Measurements from ENCODE around the gene KIN.
A peak's percentile ranks its signal among the peaks of the same experiment; 100 is the strongest.
"Not testable (repeated sequence)": the region's sequence is repeated elsewhere in the genome, so short reads cannot be mapped to it uniquely, and the experiment has no call there.

Gene KIN, protein sequence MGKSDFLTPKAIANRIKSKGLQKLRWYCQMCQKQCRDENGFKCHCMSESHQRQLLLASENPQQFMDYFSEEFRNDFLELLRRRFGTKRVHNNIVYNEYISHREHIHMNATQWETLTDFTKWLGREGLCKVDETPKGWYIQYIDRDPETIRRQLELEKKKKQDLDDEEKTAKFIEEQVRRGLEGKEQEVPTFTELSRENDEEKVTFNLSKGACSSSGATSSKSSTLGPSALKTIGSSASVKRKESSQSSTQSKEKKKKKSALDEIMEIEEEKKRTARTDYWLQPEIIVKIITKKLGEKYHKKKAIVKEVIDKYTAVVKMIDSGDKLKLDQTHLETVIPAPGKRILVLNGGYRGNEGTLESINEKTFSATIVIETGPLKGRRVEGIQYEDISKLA

GRCh38 chr10:7787857-7788638 lies at the start of gene KIN, which contains the start of gene ATP5F1C:
Gene KIN, minus strand, starts transcription at chr10:7787993. Its CDS starts 60 bp downstream, at chr10:7787933.
Gene ATP5F1C, plus strand, starts transcription at chr10:7788177. Its CDS starts 31 bp downstream, at chr10:7788208.
- TF ChIP-seq POLR2A (IDR thresholded peaks at IDR 0.05; ENCODE audit: low read depth, low read length) = peak; percentile 94
- FAIRE-seq = peak; percentile 77
- DNase-seq (ENCODE audit: insufficient read length, low spot score) = peak; percentile 78

DNA sequence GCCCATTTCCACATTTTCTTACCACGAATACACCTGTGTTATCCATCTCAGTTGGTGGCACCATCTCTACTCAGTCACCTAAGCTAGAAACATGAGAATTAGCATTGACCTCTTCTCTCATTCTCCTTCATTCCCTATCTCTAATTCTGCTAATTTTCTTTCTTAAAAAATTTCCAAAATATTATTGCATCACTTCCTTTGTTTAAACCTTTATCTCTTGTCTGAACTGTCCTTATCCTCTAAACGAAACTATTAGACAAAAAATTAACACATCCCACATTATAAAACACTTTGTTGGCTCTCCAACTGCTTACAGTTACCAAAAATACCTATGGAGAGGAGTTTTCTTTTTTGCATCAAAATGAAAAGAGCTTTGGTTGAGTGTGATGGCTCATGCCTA lies 48.8 kb upstream of the KIN start:
- TF ChIP-seq POLR2A (IDR thresholded peaks at IDR 0.05; ENCODE audit: low read depth, low read length) = no peak
- FAIRE-seq (no peak), DNase-seq (ENCODE audit: insufficient read length, low spot score) (no peak)

- FAIRE-seq (no peak), DNase-seq (ENCODE audit: insufficient read length, low spot score) (no peak)
- TF ChIP-seq POLR2A (IDR thresholded peaks at IDR 0.05; ENCODE audit: low read depth, low read length) = no peak
Measured at GRCh38 chr10:7834262-7834661, 46.5 kb upstream of the KIN start.

DNA sequence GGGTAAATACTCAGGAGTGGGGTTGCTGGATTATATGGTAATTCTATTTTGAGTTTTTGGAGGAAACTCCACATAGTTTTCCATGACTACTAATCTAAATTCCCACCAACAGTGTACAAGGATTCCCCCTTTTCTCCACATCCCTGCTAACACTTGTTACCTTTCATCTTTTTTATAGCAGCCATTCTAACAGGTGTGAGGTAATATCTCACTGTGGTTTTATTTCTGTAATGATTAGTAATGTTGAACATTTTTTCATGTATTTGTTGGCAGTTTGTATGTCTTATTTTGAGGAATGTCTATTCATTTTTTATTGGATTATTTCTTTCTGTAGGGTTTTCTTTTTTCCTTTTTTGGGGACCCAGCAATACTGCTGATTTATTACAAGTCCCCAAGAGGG lies 45.4 kb upstream of the KIN start:
- no peak for FAIRE-seq
- no peak for TF ChIP-seq POLR2A (IDR thresholded peaks at IDR 0.05; ENCODE audit: low read depth, low read length)
- DNase-seq (ENCODE audit: insufficient read length, low spot score) = no peak

DNA sequence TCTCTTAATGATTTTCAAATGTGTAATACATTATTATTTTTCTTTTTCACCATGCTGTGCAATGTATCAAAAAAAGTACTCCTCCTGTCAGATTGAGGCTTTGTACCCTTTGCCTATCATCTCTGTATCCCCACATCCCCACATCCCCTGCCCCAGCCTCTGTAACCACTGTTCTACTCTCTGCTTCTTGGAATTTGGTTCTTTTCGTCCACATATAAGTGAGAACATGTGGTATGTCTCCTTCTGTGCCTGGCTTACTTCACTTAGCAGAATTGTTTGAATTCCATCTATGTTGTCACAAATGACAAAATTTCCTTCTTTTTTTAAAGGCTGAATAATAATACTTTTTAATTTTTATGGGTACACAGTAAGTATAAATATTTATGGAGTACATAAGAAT lies 44.3 kb upstream of the KIN start:
- no peak for TF ChIP-seq POLR2A (IDR thresholded peaks at IDR 0.05; ENCODE audit: low read depth, low read length)
- DNase-seq (ENCODE audit: insufficient read length, low spot score) (no peak), FAIRE-seq (no peak)

DNA sequence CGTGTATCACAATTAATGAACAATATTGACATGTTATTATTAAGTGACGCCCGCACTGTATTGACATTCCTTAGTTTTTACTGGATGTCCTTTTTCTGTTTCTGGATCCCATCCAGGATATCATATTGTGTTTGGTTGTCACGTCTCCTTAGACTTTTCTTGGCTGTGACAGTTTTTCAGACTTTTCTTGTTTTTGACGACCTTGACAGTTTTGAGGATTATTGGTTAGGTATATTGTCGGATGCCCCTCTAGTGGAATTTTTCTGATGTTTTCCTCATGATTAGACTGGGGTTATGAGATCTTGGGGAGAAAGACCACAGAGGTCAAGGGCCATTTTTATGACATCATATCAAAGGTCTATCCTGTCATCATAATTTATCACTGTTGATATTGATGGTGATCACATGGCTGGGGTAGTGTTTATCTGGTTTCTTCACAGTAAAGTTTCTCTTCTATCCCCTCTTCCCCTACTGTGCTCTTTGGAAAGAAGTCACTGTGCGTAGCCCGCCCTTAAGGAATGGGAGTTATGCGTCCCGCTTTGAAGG lies 41.6 kb upstream of the KIN start:
- no peak for TF ChIP-seq POLR2A (IDR thresholded peaks at IDR 0.05; ENCODE audit: low read depth, low read length)
- DNase-seq (ENCODE audit: insufficient read length, low spot score) (no peak), FAIRE-seq (no peak)

GRCh38 chr10:7826971-7827370 lies 39.2 kb upstream of the KIN start:
- DNase-seq (ENCODE audit: insufficient read length, low spot score) (peak; percentile 34), FAIRE-seq (peak; percentile 91)
- TF ChIP-seq POLR2A (IDR thresholded peaks at IDR 0.05; ENCODE audit: low read depth, low read length) = no peak

GRCh38 chr10:7824251-7824650 lies 36.5 kb upstream of the KIN start:
- FAIRE-seq = no peak
- DNase-seq (ENCODE audit: insufficient read length, low spot score) = no peak
- no peak for TF ChIP-seq POLR2A (IDR thresholded peaks at IDR 0.05; ENCODE audit: low read depth, low read length)

GRCh38 chr10:7819121-7819460 lies 31.3 kb upstream of the KIN start:
- DNase-seq (ENCODE audit: insufficient read length, low spot score) (no peak), FAIRE-seq (no peak)
- TF ChIP-seq POLR2A (IDR thresholded peaks at IDR 0.05; ENCODE audit: low read depth, low read length) = no peak

DNA sequence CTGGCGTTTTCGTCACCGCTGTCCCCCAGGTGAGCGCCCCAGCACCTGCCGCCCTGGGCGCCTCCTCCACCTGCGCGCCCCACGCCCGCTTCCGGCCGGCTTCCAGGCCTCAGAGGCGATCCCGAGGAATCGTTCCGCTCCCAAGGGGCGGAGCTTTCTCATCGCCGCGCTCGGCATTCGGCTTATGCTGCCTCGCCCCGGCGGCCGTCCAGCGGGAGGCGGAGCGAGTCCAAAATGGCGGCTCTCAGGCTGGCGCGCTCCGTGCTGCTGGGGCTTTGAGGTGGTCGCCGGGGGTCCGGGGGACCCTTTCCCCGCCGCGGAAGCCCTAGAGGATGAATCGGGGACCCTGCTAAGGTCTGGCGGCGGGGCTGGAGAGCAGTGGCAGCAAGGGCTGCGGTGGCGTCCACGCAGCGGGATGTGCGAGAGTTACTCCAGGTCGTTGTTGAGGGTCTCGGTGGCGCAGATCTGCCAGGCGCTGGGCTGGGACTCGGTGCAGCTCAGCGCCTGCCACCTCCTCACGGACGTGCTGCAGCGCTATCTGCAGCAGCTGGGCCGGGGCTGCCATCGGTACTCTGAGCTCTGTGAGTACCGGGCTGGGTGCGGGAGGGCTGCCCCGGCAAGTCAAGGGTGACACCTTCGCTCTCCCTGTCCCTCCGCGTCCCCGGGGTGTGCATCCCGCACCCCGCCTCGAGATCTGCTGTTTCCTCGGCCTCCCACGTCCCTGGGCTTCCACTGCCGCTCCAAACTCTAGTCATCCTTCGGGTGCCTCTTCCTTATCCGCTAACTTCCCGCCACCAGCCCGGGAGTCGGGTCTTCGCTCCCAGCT lies 30.7 kb upstream of the KIN start, which contains the start of gene TAF3:
TSS of gene TAF3 (plus strand) at position 211 of the 826 bp plus-strand sequence. CDS start at position 416, 205 bp downstream.
- TF ChIP-seq POLR2A (IDR thresholded peaks at IDR 0.05; ENCODE audit: low read depth, low read length) = peak; percentile 82
- DNase-seq (ENCODE audit: insufficient read length, low spot score) (peak; percentile 49), FAIRE-seq (no peak)

- DNase-seq (ENCODE audit: insufficient read length, low spot score) = no peak
- no peak for TF ChIP-seq POLR2A (IDR thresholded peaks at IDR 0.05; ENCODE audit: low read depth, low read length)
- FAIRE-seq = no peak
Measured at GRCh38 chr10:7817984-7818294, 30.1 kb upstream of the KIN start.

DNA sequence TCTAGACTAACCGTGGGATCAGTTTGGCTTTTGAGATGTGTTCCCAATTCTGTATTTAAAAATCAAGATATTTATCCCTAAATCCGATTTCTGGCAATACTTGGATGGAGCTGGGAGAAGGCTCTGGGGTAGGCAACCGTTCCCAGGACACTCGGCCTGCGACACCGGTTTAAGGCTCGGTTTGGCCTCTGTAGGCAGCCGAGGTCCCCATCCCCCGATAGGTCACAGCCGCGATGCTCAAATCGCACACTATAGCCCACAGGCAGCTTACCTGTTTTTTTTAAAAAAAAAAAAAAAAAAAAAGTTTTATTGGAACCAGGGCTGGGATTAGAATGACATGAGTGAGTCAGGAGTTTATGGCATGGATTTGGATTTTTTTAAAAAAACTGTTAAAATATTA lies 29.8 kb upstream of the KIN start:
- DNase-seq (ENCODE audit: insufficient read length, low spot score) (no peak), FAIRE-seq (no peak)
- no peak for TF ChIP-seq POLR2A (IDR thresholded peaks at IDR 0.05; ENCODE audit: low read depth, low read length)

DNA sequence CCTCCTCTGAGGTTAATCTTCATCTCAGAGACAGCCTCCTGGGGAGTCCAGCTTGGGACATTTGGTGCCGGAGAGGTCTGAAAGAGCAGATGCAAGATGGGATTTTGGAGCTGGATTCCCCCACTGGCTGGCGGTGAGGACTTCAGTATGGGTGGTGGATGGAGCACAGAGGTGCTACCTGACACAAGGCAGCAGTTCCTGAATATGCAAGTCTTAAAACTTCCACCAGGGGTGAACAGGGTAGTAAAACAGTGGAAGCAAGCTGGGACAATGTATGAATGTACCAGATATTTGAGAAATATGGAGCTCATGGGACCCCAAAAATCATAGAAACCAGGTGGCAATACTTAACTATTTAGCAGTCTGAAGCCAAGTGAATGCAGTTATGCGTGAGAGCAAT lies 25.7 kb upstream of the KIN start:
- FAIRE-seq (no peak), DNase-seq (ENCODE audit: insufficient read length, low spot score) (no peak)
- TF ChIP-seq POLR2A (IDR thresholded peaks at IDR 0.05; ENCODE audit: low read depth, low read length) = no peak

DNA sequence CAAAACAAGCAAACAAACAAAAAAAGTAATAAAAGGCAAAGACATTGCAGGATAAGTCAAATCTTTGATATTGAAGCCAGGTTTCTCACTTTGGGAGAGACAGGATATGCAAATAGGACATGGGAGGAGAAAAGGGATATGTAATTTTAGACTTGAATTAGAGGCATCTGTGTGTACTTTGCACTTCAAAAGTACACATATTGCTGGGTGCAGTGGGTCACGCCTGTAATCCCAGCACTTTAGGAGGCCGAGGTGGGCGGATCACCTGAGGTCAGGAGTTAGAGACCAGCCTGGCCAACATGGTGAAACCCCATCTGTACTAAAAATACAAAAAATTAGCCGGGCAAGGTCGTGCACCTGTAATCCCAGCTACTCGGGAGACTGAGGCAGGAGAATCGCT lies 23.9 kb upstream of the KIN start:
- not testable (repeated sequence) for DNase-seq (ENCODE audit: insufficient read length, low spot score); FAIRE-seq
